Muscle of leg (tissue), 11 donors: ENCODE results near the gene RNPEP. TPM values are rescaled to one million over a fixed set of nuclear protein-coding genes. Genes with fewer than 3 reads are reported as not detected.
A peak's percentile ranks its signal among the peaks of the same experiment; 100 is the strongest.

ENCODE experiments used
- DNase-seq: peaks from one replicate; pipeline ENCODE4 v3.0.0; 2013
- H3K27ac ChIP-seq: one replicate; pipeline ENCODE4 v1.5.1; 2013; ENCODE audit warnings: mild to moderate bottlenecking, low read length, control low read depth
- H3K27me3 ChIP-seq: one replicate; pipeline ENCODE4 v1.6.1; 2013; ENCODE audit warnings: low read length; ENCODE audit not compliant: control insufficient read depth, insufficient read depth
- H3K36me3 ChIP-seq: one replicate; pipeline ENCODE4 v1.6.1; 2013; ENCODE audit warnings: low read length; ENCODE audit not compliant: control insufficient read depth, insufficient read depth
- H3K4me1 ChIP-seq: one replicate; pipeline ENCODE4 v1.6.1; 2013; ENCODE audit warnings: low read length; ENCODE audit not compliant: control insufficient read depth, insufficient read depth
- H3K4me3 ChIP-seq: one replicate; pipeline ENCODE4 v1.5.1; 2013; ENCODE audit warnings: low read length, control low read depth
- H3K9me3 ChIP-seq: replicated peaks from 2 replicates; pipeline ENCODE4 v1.6.1; 2013; ENCODE audit warnings: low read depth, low read length; ENCODE audit not compliant: control insufficient read depth
- WGBS: methylation state at CpG from one replicate; pipeline ENCODE4 v1.1.5; 2013; ENCODE audit warnings: missing lambda C conversion rate; ENCODE audit not compliant: insufficient coverage; 5-methylcytosine and 5-hydroxymethylcytosine counted together
- polyA plus RNA-seq, 8 donors: library from polyadenylated mRNA; unstranded; fragments of 120-200 nt; gene quantifications; one replicate each; pipeline versions ENCODE4 v1.2.1 to v1.2.3, GENCODE V29; 2013; ENCODE audit warnings: inconsistent platforms in 1 of 8, low replicate concordance in 1 of 8; ENCODE audit not compliant: insufficient read length in 8 of 8, insufficient read depth in 1 of 8
- total RNA-seq: library from RNA; stranded (reverse); fragments of 120-200 nt; gene quantifications from one replicate; pipeline ENCODE4 v1.2.4, GENCODE V29; 2013

Gene RNPEP
- total and polyA plus RNA-seq, 9 donors, result 15.3 to 29.9 (median 21.0) TPM

DNA sequence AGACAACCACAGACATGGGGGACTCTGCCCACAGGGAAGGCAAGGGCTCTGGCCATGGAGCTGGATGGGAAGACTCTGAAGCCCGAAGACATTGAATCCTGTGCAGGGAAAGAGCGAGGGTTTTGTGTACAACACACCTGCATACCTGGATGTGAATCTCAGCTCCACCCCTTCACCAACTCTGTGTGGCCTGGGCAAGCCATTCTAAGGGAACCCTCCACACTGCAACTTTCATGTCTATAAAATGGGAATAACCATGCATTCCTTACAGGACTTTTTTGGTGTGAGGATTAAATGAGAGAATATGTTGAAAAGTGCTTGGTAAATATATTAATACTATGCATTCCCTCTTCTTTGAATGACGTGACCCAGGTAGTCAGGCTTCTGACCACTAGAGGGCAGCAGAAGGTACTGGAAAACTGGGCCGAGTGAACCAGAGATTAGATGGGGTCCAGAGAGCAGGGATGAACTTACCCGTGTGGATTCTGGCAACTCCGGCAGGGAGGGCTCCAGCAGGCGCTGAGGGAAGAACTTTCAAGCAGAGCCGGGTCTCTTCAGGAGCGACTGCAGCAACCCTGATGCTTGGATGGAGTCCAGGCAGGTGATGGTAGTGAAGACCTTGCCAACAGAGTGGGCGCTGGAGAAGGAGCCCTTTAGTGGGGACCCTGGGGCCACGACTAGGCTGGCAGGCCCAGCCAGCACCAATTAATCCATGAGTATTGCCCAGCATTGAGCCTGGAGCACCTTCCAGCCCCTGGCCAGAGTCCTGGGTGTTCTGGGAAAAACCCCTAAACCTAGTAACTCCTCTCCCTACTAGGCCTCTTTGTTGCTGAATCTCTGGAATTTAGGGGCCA lies 27.1 kb downstream of the RNPEP start:
- Histone ChIP-seq H3K36me3 (peaks cover 27% of the 10 kb centered on the region), H3K9me3 (no peaks in the 10 kb centered on the region), H3K27me3 (peaks cover 2% of the 10 kb centered on the region), H3K4me1 (peaks cover 8% of the 10 kb centered on the region), H3K4me3 (no peak overlapping the region), H3K27ac (no peak overlapping the region)
- DNase-seq, result peak; percentile 91
- 3% methylated on average over 6 of the region's 11 CpGs for WGBS

DNA sequence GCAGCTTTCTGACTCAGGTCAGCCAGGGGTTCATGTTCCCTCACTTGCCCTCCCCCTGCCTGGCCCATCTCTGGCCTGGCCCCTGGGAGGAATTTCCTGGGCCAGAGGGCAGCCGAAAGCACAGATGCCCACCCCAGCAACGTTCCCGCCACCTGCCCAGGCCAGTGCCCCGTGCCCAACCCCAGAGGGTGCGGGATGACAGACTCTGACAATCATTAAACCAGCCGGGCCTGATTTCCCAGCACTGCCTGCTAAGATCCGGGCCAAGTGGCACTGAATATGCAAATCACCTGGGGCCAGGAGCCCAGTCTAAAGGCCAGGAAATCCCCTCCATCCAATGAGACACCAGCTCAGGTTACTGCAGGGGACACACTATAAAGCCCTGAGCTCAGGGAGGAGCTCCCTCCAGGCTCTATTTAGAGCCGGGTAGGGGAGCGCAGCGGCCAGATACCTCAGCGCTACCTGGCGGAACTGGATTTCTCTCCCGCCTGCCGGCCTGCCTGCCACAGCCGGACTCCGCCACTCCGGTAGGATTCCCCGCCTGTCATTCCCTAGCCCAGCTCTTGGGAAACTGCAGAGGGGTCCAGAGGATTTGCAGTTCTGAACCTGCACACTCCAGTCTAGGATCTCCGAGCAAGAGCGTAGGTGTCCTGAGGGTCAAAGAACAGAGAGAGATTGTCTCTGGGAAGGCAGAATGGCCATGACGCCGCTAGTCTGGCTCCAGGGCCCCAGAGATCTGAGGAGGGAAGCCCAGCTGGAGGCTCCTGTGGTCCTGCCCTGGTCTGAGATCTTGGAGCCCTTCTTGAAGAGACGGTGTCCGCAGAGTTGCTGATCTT lies 27.9 kb downstream of the RNPEP start, which contains the start of gene ELF3:
TSS of gene ELF3 (plus strand) at position 408 of the 836 bp plus-strand sequence. CDS start 550 bp downstream, outside the sequence.
- no peak for DNase-seq
- no peak within 1 kb of the TSS for H3K4me3 ChIP-seq
- H3K27ac ChIP-seq, result no peak within 1 kb of the TSS
- H3K27me3 ChIP-seq, result peaks cover 2% of the 10 kb centered on the region
- H3K4me1 ChIP-seq, result peaks cover 8% of the 10 kb centered on the region
- 55% methylated on average over 21 of the region's 24 CpGs for WGBS
- peaks cover 18% of the 10 kb centered on the region for H3K36me3 ChIP-seq
- H3K9me3 ChIP-seq, result no peaks in the 10 kb centered on the region

DNA sequence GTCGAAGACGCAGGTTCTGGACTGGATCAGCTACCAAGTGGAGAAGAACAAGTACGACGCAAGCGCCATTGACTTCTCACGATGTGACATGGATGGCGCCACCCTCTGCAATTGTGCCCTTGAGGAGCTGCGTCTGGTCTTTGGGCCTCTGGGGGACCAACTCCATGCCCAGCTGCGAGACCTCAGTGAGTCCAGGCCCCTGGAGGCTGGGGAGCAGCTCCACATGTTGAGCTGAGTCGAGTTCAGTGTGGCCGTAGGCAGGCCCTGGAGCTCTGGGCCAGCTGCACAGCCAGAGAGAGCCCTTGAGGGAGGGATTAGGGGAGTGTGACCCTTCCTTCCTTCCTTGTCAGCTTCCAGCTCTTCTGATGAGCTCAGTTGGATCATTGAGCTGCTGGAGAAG lies 29.5 kb downstream of the RNPEP start:
- 84% methylated on average over 11 of the region's 11 CpGs for WGBS
- peaks cover 2% of the 10 kb centered on the region for H3K27me3 ChIP-seq
- peaks cover 8% of the 10 kb centered on the region for H3K4me1 ChIP-seq
- peaks cover 9% of the 10 kb centered on the region for H3K36me3 ChIP-seq
- no peaks in the 10 kb centered on the region for H3K9me3 ChIP-seq
- H3K27ac ChIP-seq, result no peak overlapping the region
- no peak for DNase-seq
- no peak overlapping the region for H3K4me3 ChIP-seq

DNA sequence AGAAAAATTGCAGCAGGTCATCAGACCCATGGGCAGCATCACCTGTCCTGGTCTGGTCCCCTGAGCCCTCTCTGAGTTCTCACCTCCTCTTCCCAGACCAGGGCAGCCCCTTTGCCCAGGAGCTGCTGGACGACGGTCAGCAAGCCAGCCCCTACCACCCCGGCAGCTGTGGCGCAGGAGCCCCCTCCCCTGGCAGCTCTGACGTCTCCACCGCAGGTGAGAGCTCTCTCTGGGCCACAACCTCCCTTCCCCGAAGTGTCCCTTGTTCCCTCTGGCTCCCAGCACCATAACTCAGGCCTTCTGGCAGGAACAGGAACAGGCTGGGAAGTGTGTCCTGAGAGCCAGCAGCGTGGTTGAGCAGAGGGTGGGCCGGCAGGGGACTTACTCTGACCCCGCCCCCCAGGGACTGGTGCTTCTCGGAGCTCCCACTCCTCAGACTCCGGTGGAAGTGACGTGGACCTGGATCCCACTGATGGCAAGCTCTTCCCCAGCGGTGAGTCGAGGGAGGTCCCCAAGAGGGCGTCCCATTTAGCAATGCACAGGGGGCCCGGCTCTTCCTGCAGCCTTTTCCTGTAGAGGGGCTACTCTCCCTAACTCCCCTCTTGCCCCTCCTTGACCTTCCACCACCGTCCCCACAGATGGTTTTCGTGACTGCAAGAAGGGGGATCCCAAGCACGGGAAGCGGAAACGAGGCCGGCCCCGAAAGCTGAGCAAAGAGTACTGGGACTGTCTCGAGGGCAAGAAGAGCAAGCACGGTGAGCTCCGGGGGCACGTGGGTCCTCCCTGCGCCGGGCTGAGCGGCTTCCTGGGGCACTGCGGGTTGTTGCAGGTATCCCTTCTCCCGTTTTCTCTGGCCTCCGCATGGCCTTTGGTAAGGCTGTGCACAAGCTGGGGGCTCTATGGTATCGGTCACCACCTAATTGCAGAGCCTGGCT lies 30.4 kb downstream of the RNPEP start:
- Histone ChIP-seq H3K36me3 (peaks cover 3% of the 10 kb centered on the region), H3K27me3 (peaks cover 2% of the 10 kb centered on the region), H3K9me3 (no peaks in the 10 kb centered on the region), H3K27ac (no peak overlapping the region), H3K4me1 (peaks cover 8% of the 10 kb centered on the region), H3K4me3 (no peak overlapping the region)
- DNase-seq, result no peak
- WGBS, result 75% methylated on average over 33 of the region's 35 CpGs

DNA sequence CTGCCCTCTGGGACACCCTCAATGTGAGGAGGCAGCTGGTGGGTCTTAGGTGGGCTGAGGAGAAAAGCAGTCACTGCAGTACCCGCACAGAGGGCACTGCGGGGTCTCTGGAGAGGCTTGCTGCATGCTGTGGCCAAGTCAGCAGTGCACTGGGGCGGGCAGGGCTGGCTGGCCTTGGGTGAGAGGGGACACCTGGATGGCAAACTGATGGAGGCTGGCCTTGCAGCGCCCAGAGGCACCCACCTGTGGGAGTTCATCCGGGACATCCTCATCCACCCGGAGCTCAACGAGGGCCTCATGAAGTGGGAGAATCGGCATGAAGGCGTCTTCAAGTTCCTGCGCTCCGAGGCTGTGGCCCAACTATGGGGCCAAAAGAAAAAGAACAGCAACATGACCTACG lies 31.2 kb downstream of the RNPEP start:
- 91% methylated on average over 12 of the region's 12 CpGs for WGBS
- no peak overlapping the region for H3K4me3 ChIP-seq
- DNase-seq, result no peak

DNA sequence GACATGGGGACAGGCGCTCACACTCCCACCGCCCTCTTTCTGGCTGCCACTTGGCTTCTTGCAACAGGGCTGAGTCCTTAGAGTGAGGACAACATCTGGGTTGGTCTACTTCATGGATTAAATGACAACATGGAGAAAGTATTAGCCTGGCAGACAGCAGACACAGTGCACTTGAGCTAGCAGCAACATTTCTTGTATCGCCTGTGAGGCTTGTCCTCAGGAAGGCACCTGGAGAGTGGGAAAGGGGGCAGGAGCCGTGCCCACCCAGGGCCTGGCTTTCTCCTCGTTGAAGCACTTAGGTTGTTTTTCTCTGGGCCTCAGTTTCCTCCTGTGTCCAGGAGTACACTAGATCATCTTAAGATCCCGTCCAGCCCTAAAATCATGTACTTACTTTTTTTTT lies 31.6 kb downstream of the RNPEP start:
- Histone ChIP-seq H3K4me3 (no peak overlapping the region), H3K27me3 (peaks cover 4% of the 10 kb centered on the region), H3K36me3 (no peaks in the 10 kb centered on the region), H3K4me1 (peaks cover 14% of the 10 kb centered on the region), H3K9me3 (no peaks in the 10 kb centered on the region), H3K27ac (no peak overlapping the region)
- DNase-seq, result no peak
- 82% methylated on average over 6 of the region's 6 CpGs for WGBS

More for the DNA sequence above, 31.2 kb downstream of the RNPEP start:
- Histone ChIP-seq H3K4me1 (peaks cover 11% of the 10 kb centered on the region), H3K27ac (no peak overlapping the region), H3K9me3 (no peaks in the 10 kb centered on the region), H3K27me3 (peaks cover 4% of the 10 kb centered on the region), H3K36me3 (no peaks in the 10 kb centered on the region)

DNA sequence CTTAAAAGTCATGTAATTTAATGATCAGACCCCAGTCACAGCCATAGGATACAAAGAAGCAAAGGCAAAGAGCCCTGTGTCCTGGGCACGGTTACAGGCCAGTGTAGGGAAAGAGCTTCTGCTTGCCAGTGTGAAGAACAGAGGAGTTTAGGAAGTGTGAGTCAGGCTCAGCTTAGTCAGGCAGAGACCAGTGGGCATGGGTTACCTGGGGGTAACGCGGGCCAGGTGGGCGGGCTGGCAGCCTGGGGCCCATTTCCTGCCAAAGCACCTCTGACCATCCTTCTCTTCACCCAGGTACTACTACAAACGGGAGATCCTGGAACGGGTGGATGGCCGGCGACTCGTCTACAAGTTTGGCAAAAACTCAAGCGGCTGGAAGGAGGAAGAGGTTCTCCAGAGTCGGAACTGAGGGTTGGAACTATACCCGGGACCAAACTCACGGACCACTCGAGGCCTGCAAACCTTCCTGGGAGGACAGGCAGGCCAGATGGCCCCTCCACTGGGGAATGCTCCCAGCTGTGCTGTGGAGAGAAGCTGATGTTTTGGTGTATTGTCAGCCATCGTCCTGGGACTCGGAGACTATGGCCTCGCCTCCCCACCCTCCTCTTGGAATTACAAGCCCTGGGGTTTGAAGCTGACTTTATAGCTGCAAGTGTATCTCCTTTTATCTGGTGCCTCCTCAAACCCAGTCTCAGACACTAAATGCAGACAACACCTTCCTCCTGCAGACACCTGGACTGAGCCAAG lies 32.6 kb downstream of the RNPEP start:
- peaks cover 4% of the 10 kb centered on the region for H3K27me3 ChIP-seq
- H3K4me3 ChIP-seq, result no peak overlapping the region
- no peaks in the 10 kb centered on the region for H3K9me3 ChIP-seq
- H3K4me1 ChIP-seq, result peaks cover 10% of the 10 kb centered on the region
- H3K27ac ChIP-seq, result no peak overlapping the region
- no peak for DNase-seq
- 73% methylated on average over 12 of the region's 17 CpGs for WGBS
- H3K36me3 ChIP-seq, result no peaks in the 10 kb centered on the region

DNA sequence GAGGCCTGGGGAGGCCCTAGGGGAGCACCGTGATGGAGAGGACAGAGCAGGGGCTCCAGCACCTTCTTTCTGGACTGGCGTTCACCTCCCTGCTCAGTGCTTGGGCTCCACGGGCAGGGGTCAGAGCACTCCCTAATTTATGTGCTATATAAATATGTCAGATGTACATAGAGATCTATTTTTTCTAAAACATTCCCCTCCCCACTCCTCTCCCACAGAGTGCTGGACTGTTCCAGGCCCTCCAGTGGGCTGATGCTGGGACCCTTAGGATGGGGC lies 33.2 kb downstream of the RNPEP start:
- no peaks in the 10 kb centered on the region for H3K9me3 ChIP-seq
- H3K36me3 ChIP-seq, result no peaks in the 10 kb centered on the region
- H3K27ac ChIP-seq, result no peak overlapping the region
- peaks cover 4% of the 10 kb centered on the region for H3K27me3 ChIP-seq
- no CpG with 5 or more reads among the region's 3 CpGs for WGBS
- H3K4me3 ChIP-seq, result no peak overlapping the region
- no peak for DNase-seq
- H3K4me1 ChIP-seq, result peaks cover 8% of the 10 kb centered on the region

DNA sequence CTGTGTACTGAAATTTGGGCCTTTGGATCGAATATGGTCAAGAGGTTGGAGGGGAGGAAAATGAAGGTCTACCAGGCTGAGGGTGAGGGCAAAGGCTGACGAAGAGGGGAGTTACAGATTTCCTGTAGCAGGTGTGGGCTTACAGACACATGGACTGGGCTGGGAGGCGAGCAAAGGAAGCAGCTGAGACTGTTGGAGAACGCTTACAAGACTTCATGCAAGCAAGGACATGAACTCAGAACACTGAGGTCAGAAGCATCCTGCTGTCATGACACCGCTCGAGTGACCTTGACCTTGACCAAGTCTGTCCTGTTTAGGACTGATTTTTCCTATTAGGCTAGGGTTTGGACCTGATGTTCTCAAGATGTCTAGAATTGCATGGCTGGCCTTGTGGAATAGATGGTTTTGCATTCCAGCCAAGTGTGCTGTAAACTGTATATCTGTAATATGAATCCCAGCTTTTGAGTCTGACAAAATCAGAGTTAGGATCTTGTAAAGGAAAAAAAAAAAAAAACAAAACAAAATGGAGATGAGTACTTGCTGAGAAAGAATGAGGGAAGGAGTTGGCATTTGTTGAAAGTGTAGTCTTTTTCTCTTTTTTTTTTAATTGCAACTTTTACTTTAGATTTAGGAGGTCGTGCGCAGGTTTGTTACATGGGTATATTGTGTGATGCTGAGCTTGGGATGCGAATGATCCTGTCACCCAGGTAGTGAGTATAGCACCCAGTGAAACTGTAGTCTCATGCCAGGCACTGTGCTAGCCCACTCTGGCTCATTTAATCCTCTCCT lies 33.8 kb downstream of the RNPEP start:
- no peak overlapping the region for H3K4me3 ChIP-seq
- no peak for DNase-seq
- H3K9me3 ChIP-seq, result no peaks in the 10 kb centered on the region
- H3K36me3 ChIP-seq, result no peaks in the 10 kb centered on the region
- H3K4me1 ChIP-seq, result peaks cover 8% of the 10 kb centered on the region
- H3K27ac ChIP-seq, result peak overlapping the region; percentile 49
- peaks cover 4% of the 10 kb centered on the region for H3K27me3 ChIP-seq
- 65% methylated on average over 6 of the region's 9 CpGs for WGBS
